PFSK-1 (cell line): ENCODE results near the gene SCGB1A1.

ENCODE experiments used
- FOXP2 ChIP-seq: optimal IDR thresholded peaks from 2 replicates; pipeline ENCODE3; 2011; ENCODE audit warnings: borderline replicate concordance, control low read depth, inconsistent platforms; ENCODE audit not compliant: insufficient read depth; ENCODE audit errors: extremely low read length, extremely low read depth
- POLR2AphosphoS5 ChIP-seq: IDR thresholded peaks from 2 replicates; pipeline ENCODE4 v1.6.1; 2012; ENCODE audit warnings: low read depth, mild to moderate bottlenecking, control low read depth, low read length, moderate library complexity
- SIN3A ChIP-seq: IDR thresholded peaks from 2 replicates; pipeline ENCODE4 v1.6.1; 2012; ENCODE audit warnings: mild to moderate bottlenecking, low read length, moderate library complexity, borderline replicate concordance; ENCODE audit not compliant: insufficient read depth
- TAF1 ChIP-seq: IDR thresholded peaks from 2 replicates; pipeline ENCODE4 v1.6.1; 2012; ENCODE audit warnings: low read length, control low read depth, borderline replicate concordance; ENCODE audit not compliant: insufficient read depth
- TF ChIP-seq, protein P1 (sequence below), 2 experiments: IDR thresholded peaks; 2 replicates each; pipeline versions ENCODE4 v1.6.1 to v1.8.0; 2011 to 2012; ENCODE audit warnings: low read depth in 2 of 2, low read length in 2 of 2, control low read depth in 1 of 2, inconsistent platforms in 1 of 2, mild to moderate bottlenecking in 1 of 2, moderate library complexity in 1 of 2; ENCODE audit not compliant: insufficient read depth in 1 of 2

SCGB1A1 gene

DNA sequence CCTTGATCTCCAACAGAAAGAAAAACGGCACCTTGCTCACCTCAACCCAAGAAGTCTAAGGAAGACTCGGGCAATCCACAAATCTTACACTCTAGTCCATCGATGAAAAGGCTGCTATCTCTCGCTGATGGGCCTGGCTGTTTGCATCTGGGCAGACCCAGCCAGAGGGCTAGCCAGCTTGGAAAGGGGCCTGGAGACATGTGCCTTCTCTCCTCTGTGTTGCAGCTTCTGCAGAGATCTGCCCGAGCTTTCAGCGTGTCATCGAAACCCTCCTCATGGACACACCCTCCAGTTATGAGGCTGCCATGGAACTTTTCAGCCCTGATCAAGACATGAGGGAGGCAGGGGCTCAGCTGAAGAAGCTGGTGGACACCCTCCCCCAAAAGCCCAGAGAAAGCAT, 3.2 kb downstream of the SCGB1A1 start:
- no peak for TF ChIP-seq FOXP2
- TF ChIP-seq SIN3A: no peak
- no peak for TF ChIP-seq TAF1
- TF ChIP-seq, protein P1, sequence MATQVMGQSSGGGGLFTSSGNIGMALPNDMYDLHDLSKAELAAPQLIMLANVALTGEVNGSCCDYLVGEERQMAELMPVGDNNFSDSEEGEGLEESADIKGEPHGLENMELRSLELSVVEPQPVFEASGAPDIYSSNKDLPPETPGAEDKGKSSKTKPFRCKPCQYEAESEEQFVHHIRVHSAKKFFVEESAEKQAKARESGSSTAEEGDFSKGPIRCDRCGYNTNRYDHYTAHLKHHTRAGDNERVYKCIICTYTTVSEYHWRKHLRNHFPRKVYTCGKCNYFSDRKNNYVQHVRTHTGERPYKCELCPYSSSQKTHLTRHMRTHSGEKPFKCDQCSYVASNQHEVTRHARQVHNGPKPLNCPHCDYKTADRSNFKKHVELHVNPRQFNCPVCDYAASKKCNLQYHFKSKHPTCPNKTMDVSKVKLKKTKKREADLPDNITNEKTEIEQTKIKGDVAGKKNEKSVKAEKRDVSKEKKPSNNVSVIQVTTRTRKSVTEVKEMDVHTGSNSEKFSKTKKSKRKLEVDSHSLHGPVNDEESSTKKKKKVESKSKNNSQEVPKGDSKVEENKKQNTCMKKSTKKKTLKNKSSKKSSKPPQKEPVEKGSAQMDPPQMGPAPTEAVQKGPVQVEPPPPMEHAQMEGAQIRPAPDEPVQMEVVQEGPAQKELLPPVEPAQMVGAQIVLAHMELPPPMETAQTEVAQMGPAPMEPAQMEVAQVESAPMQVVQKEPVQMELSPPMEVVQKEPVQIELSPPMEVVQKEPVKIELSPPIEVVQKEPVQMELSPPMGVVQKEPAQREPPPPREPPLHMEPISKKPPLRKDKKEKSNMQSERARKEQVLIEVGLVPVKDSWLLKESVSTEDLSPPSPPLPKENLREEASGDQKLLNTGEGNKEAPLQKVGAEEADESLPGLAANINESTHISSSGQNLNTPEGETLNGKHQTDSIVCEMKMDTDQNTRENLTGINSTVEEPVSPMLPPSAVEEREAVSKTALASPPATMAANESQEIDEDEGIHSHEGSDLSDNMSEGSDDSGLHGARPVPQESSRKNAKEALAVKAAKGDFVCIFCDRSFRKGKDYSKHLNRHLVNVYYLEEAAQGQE (IDR thresholded peaks at IDR 0.05; ENCODE audit: insufficient read depth in 1 of 2, low read depth in 2 of 2, low read length in 2 of 2): no peak
- TF ChIP-seq POLR2AphosphoS5: no peak

DNA sequence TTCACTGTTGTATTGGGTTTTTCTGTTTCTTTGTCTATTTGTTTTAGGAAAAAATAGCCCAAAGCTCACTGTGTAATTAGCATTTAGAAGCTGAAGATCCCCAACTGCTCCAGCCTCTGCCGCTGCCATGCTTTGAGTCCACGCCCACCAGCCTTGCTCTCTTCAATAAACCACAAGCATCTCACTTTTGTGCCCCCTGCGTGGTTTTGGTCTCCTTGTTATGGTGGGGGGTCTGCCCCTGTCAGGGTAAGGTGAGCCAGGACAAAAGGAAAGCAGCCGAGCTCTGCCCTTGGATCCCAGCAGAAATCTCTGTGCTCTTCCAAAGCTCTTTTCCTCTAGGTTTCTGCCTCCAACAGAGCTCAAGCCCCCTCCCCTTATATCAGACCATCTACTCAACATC, 4.2 kb downstream of the SCGB1A1 start:
- TF ChIP-seq SIN3A: no peak
- no peak for TF ChIP-seq TAF1
- no peak for TF ChIP-seq POLR2AphosphoS5

DNA sequence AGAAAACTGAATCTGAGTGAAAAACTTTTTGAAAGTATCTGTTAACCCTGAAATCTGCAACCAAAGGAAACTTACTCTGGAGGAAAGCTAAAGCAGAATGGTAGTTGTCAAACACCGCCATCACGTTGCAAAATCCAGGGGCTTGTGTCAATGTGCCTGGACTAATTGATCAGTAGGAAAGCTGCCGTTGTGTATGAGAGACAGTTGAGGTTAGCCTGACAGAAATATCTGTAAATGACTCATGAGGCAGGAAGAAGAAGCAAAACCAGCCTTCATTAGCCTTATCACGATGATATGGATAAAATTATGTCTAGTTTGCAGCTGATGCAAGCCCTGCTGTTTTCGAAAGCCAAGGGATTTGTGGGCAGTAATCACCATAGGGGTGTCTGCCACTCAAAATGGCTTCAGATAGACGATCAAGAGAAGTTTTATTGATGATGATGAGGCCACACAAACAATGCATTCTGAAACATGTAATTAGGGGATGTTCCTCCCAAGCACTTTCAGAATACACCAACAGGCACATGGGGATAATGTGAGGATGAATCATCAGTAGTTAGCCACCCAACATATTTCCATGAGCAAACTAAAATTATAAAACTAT, 8.9 kb downstream of the SCGB1A1 start:
- TF ChIP-seq, protein P1 (IDR thresholded peaks at IDR 0.05; ENCODE audit: insufficient read depth in 1 of 2, low read depth in 2 of 2, low read length in 2 of 2): no peak
- TF ChIP-seq TAF1 (no peak), FOXP2 (no peak), SIN3A (peak; percentile 52; the same call in 1 of the 2 replicates), POLR2AphosphoS5 (no peak)

DNA sequence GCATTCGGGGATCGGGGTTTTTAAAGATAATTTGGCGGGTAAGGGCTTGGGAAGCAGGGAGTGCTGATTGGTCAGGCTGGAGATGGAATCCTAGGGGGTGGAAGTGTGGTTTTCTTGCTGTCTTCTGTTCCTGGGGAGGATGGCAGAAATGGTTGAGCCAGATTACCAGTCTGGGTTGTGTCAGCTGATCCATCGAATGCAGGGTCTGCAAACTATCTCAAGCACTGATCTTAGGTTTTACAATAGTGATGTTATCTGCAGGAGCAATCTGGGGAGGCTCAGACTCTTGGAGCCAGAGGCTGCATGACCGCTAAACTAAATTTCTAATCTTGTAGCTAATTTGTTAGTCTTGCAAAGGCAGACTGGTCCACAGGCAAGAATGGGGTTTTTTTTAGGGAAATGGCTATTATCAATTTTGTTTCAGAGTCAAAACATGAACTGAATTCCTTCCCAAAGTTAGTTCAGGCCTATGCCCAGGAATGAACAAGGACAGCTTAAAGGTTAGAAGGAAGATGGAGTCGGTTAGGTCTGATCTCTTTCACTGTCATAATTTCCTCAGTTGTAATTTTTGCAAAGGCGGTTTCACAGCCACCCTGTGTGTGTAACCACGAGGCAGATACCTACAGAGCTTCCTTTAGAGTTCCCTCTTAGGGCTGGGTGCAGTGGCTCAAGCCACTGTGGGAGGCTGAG, 10.2 kb downstream of the SCGB1A1 start:
- TF ChIP-seq TAF1: no peak
- TF ChIP-seq POLR2AphosphoS5: no peak
- TF ChIP-seq, protein P1 (IDR thresholded peaks at IDR 0.05; ENCODE audit: insufficient read depth in 1 of 2, low read depth in 2 of 2, low read length in 2 of 2): no peak
- TF ChIP-seq FOXP2: no peak
- no peak for TF ChIP-seq SIN3A

DNA sequence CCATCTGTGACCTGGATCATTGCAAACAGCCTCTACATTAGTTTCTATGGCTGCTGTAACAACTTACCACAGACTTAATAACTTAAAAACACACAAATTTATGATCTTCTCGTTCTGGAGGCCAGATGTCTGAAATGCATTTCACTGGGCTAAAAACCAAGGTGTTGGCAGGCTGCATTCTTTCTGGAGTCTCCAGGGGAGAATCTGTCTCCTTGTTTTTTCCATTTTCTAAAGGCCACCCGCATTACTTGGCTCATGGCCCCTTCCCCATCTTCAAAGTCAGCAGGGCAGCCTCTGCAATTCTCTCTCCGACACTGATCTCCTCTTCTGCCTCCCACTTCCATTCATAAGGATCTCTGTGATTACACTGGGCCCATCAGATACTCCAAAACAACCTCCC, 11.6 kb downstream of the SCGB1A1 start:
- TF ChIP-seq POLR2AphosphoS5 (no peak), FOXP2 (no peak), TAF1 (no peak), SIN3A (no peak)
- TF ChIP-seq, protein P1 (IDR thresholded peaks at IDR 0.05; ENCODE audit: insufficient read depth in 1 of 2, low read depth in 2 of 2, low read length in 2 of 2): no peak
